ENCODE results near the gene TOM1L1.
"Not testable (repeated sequence)": the region's sequence is repeated elsewhere in the genome, so short reads cannot be mapped to it uniquely, and the experiment has no call there.

The TOM1L1 gene, protein sequence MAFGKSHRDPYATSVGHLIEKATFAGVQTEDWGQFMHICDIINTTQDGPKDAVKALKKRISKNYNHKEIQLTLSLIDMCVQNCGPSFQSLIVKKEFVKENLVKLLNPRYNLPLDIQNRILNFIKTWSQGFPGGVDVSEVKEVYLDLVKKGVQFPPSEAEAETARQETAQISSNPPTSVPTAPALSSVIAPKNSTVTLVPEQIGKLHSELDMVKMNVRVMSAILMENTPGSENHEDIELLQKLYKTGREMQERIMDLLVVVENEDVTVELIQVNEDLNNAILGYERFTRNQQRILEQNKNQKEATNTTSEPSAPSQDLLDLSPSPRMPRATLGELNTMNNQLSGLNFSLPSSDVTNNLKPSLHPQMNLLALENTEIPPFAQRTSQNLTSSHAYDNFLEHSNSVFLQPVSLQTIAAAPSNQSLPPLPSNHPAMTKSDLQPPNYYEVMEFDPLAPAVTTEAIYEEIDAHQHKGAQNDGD

DNA sequence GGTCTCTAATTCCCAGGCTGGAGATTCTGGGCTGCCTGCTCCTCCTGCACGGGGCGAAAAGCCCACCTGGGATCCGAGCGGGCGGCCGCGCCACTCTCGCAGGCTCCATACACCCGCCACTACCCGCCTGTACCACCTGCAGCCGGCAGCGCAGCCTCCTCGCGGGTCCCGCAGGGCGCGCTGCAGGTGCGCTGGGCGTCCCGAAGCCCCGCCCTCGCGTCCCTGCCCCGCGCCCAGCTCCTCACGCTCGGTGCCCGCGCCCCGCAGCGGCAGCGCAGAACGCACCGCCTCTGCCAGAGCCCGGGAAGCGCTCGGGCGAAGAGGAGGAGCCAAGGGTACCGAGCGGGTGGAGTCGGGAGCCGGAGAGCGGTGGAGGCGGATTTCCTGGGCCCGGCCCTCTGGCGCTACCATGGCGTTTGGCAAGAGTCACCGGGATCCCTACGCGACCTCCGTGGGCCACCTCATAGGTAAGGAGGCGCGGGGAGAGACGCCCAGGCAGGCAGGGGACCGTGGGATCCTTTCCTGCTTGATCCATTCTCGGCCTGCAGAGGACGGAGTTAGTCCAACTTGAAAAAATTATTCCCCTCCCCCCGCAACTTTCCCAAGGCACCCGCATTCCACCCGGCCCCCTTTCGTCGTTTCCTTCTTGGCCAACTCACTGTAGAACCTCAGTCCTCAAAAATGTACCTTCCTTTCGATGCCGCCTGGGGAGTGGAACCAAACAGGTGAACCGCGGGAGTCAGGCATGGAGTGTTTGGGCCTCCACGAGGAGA, at the start of gene TOM1L1:
Gene TOM1L1, plus strand, starts transcription at position 396 of the 773 bp plus-strand sequence. Its CDS starts 14 bp downstream, at position 410.
- no peak for DNase-seq (ENCODE audit: low read depth in 2 of 2)

DNA sequence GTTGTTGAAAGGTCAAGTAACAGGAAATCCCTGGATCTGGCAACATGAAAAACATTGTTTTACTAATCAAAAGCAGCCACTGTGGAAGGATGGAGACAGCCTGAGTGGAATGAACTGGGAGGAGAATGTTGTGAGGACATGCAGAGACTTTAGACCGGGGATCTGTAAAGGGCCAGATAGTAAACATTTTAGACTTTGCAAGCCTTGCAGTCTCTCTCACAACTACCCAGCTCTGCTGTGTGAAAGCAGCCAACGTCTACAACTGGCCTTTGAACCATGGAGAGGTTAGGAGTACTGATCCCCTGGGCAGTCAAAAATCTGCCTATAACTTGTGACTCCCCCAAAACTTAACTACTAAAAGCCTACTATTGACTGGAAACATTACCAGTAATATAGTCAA, 41.5 kb upstream of the TOM1L1 start:
- DNase-seq (ENCODE audit: low read depth in 2 of 2): no peak

DNA sequence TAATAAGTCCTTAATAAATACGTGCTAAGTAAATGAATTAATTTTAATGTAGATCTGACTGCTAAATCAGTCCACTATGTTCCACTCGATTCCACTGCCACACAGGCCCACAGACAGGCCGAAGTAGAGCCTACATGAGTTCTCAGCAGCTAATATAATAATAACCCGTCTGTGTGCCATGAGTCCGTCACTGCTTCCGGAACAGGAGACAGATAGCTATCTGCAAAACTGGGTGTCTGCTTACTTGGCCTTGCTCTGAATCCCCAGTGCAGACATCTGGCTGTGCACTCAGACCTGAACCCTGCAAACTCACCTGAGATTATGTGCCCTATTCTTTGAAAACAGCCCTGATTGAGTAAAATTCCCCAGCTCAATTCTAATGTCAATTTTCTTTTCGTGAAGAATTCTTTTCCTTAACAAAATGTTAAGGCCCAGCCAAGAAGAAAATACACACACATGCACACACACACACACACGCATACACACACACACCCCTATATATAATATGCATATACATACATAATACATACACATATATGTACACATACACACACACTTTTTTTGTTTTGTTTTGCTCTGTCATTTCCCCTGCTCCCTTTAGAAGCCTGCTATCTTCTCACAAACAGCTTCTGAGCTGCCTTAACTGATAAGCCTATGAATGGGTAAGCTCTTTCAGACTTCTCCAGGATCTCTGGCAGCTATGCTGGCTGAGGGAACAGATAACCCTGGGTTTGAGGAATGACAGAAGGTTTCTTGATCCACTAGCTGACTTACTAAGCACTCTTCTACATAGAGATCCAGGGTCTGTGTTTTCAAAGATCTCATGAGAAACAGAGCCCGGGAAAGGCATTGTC, 39.8 kb upstream of the TOM1L1 start:
- DNase-seq (ENCODE audit: low read depth in 2 of 2): no peak

DNA sequence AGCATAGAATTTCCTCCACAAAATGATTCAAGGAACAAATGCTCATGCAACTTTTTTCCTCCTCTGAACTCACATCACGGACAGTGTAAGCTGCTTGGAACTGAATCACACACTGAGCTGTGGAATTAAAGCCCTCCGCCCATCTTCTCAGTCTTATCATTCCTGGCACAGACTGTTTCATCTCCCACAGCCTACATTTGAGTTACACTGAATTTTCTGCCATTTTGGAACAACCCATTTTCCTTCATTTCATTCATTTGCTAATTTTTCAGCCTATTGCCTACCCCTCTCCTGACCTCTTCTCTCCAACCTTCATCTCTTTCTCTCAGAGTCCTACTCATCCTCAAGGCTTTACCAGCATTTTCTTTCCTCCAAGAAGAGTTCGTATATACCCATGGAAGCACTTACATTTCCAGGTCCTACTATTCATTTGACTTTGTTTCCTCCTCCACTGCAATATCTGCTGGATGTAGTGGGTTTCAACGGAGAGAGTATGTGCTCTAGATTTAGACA, 39.1 kb upstream of the TOM1L1 start:
- DNase-seq (ENCODE audit: low read depth in 2 of 2): no peak

DNA sequence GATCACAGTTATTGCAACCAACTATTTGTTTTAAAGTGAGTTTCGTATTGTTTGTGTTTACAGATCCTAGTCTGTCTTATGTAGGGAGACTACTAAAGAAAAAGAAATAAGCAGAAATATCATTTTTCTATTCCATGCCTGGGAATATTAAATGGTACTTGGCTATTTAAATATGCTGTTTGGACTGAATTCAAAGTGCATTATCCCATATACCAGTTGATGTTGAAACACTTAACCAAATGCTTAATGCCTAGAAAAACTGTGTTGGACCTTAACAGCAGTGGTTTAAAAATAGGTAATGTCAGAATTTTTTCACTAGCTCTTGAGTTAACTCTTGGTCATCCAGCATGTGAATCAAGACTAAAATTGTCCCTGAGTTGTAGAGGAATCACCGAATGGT, 37.5 kb upstream of the TOM1L1 start:
- DNase-seq (ENCODE audit: low read depth in 2 of 2): no peak

DNA sequence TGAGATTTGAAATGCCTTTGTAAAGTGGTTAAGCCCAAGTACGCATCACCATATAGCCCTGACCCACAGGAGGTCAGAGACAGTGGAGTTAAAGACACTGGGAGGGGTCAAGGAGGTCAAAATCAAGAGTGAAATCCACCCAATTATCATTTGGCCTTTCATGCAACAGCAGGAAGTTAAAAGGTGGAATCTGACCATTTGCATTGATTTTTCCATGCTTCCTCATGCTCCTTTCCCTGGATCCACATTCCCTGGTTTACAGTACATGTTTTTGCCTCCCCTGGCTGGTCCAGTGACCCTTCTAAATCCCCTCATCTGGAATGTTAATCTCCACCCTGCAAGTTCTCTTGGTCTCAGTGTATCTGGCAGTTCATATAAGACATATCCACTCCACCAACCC, 36.6 kb upstream of the TOM1L1 start:
- no peak for DNase-seq (ENCODE audit: low read depth in 2 of 2)

DNA sequence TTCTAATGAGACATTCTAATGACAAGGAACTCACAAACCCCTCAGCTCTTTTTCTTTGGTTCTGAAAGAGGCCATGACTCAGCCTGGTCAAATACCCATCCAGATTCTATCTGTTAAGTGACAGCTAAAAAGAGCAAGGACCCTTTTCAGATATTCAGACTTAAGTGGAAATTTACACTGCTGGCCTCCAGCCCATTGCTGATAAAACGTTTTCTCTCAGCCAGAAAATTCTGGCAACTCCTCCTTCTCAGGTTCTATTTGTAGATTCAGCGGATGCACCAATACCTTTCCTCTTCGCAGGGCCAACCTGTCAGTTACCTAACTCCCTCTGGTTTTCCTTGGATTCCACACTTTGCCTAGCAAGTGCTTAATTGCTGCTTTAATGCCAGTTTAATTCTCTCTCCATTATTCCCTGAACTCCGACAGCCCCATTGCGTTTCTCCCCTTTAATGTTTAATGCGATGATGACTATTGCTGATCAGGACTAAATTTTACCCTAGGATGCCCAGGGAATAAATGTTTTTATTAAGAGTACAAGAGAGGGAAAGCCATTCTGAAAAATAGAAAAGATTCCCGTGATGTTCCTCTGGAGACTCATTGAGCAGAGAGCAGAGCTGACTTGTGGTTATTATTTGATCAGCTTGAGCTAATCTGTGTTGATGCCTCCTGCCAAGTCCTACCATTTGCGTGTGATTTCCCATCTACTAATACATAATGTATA, 35.9 kb upstream of the TOM1L1 start:
- no peak for DNase-seq (ENCODE audit: low read depth in 2 of 2)

DNA sequence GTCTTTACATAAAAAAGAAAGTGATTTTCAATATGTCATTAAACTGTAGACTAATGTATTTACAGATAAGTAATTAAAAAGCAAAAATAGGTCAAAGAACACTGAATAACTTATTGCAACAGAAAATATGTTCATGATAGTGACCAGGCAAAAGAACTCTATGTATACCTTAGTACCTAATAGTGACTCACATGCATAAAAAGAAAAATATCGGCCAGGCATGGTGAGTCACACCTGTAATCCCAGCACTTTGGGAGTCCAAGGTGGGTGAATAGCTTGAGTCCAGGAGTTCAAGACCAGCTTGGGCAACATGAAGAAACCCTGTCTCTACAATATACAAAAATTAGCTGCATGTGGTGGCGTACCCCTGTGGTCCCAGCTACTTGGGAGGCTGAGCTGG, 33.0 kb upstream of the TOM1L1 start:
- DNase-seq (ENCODE audit: low read depth in 2 of 2): no peak

DNA sequence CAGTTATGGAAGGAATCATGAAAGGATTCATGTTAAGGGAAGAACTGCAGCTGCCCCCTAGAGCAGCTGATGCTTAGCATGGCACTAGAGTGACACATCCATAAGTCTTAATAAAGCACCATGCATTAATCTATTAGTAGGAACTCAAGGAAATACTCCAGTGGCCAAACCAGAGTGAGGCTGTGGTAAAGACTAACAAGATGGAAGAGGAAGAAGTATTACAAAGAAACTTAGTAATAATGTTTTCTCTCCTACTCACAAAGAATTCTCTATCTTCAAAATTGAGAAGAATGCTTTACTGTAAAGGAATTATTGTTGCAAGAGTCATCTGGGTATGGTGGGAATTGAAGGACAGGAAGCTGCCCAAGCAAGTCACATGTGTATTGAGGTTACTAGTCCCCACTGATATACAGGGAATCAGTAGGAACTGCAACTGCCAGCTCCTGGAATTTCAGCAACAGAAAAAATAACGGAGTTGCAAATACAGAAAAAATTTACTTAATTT, 29.9 kb upstream of the TOM1L1 start:
- DNase-seq (ENCODE audit: low read depth in 2 of 2): no peak

DNA sequence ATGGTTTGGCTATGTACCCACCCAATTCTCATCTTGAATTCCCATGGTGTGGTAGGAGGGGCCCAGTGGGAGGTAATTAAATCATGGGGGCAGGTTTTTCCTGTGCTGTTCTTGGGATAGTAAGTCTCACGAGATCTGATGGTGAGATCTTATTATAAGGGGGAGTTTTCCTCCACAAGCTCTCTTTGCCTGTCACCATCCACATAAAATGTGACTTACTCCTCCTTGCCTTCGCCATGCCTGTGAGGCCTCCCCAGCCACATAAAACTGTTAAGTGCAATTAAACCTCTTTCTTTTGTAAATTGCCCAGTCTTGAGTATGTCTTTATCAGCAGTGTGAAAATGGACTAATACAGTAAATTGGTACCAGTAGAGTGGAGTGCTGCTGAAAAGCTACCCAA, 24.7 kb upstream of the TOM1L1 start:
- DNase-seq (ENCODE audit: low read depth in 2 of 2): not testable (repeated sequence)

DNA sequence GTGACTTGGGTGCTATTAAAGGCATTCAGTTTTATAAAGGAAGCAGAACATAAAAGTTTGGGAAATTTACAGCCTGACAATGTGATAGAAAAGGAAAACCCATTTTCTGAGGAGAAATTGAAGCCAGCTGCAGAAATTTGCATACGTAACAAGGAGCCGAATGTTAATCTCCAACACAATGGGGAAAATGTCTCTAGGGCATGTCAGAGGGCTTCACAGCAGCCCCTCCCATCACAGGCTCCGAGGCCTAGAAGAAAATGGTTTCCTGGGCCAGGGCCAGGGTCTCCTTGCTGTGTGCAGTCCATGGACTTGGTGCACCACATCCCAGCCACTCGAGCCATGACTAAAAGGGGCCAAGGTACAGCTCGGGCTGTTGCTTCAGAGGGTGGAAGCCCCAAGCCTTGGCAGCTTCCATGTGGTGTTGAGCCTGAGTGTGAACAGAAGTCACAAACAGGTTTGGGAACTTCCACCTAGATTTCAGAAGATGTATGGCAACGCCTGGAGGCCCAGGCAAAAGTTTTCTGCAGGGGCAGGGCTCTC, 23.9 kb upstream of the TOM1L1 start:
- no peak for DNase-seq (ENCODE audit: low read depth in 2 of 2)

DNA sequence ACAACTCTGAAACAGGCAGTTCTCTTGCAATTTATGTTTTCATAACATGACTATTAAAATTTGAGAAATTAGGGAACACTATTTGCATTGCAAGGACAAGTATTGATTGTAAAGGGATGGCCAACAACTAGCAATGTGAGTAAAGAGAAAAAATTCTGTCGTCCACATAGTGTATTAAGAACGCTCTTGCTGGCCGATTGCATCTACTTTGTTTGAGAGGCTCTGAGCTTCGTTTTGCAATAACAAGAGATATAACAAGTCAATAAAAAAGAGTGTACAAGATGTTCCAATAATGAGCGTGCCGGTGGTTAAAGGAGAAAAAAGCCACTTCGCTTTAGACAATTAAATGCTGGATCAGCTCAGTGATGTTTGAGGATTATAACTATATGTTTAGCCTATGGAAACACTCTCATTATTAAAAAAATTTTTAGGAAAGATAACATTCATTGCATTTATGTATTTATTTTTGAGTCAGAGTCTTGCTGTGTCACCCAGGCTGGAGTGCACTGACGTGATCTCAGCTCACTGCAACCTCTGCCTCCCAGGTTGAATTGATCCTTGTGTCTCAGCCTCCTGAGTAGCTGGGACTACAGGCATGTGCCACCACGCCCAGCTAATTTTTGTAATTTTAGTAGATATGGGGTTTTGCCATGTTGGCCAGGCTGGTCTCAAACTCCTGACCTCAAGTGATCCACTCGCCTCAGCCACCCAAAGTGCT, 19.2 kb upstream of the TOM1L1 start:
- DNase-seq (ENCODE audit: low read depth in 2 of 2): no peak

DNA sequence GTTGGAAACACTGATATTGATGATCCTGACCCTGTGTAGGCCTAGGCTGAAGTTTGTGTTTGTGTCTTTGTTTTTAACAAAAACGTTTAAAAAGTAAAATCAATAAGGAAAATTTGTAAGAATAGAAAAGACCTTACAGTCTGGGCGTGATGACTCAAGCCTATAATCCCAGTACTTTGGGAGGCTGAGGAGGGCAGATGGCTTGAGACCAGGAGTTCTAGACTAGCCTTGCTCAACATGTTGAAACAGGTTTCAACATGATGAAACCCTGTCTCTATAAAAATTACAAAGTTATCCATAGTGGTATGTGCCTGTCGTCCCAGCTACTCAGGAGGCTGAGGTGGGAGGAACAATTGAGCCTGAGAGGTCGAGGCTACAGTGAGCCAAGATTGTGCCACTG, 18.3 kb upstream of the TOM1L1 start:
- DNase-seq (ENCODE audit: low read depth in 2 of 2): no peak

DNA sequence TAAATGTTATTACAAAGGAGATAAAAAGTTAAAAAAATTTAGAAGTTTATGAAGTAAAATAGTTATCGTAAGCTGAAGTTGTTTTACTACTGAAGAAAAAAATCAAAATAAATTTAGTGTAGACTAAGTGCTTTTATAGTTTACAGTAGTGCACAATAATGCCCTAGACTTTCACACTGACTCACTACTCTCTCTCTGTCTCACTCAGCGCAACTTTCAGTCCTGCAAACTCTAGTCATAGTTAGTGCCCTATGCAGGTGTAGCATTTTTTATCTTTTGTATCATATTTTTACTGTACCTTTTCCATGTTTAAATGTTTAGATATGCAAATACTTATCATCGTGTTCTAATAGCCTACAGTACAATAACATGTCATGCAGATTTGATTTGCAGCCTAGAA, 17.7 kb upstream of the TOM1L1 start:
- DNase-seq (ENCODE audit: low read depth in 2 of 2): no peak

DNA sequence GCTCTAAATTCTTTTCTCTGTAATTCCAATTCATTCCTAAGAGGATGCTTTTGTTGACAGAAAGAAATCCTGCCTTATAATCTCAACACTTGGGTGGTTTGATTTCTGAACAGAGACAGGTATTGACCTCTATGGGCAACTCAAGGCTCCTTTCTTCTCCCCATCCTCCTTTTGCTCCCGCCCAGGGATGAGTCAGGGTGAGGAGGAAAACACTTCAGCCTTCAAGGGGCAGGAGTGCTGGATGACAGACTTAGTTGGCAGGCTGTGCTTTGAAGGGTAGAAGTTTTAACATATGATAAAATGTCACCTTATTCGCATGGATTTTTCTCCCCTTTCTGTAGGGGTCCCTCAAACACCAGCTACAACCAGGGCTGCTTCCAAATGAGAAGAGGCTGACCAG, 16.7 kb upstream of the TOM1L1 start:
- no peak for DNase-seq (ENCODE audit: low read depth in 2 of 2)

DNA sequence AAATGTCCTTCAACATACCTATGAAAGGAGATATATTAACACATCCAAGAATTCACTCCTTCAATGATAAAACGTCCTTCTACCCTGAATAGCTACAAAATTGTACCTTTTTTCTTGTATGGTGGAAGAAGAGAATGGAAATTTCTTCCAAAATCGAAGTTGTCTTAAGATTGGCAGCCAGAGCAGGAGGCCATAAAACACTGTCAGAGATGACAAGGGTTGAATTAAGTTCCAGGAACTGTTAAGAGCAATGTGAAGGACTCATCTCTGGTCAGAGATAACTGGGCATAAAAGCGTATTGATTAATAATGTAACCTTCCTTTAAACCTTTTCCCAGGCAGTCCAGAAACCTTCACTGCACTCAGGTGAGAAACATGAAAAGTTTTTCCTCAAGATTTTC, 12.9 kb upstream of the TOM1L1 start:
- no peak for DNase-seq (ENCODE audit: low read depth in 2 of 2)

DNA sequence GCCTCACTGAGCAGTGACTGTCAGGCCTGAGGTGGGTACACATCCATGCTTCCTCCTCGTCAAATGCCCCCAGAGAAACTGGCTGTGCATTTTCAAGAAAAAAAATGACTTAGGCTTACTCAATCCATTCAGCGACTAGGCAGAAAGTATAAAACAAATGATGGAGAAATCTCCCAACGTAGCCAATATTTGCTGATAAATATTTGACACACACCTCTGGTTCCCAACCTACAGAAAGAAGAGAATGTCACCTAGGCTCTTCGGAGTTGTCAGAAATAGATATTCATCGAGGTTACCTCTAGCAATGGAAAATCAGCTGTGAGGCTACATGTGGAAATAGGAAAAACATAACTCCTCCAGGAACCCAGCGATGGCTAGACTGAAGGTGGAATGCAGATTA, 12.4 kb upstream of the TOM1L1 start:
- DNase-seq (ENCODE audit: low read depth in 2 of 2): no peak

DNA sequence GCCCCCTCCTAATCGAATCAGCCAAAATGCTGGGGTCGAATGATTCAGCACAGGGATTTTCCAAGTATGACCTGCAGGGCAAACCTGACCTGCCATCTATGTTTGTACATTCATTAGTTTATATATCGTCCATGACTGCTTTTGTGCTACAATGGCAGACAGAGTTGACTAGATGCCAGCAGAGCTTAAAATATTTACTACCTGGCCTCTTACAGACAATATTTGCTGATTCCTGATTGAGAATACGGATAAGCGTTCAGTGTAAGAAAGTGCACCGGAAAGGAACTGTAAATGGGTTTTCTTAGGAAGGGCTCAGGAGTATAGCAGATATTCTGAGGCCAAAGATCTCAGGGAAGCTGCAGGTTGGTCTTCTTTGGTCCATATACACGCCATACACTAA, 11.7 kb upstream of the TOM1L1 start:
- DNase-seq (ENCODE audit: low read depth in 2 of 2): no peak

DNA sequence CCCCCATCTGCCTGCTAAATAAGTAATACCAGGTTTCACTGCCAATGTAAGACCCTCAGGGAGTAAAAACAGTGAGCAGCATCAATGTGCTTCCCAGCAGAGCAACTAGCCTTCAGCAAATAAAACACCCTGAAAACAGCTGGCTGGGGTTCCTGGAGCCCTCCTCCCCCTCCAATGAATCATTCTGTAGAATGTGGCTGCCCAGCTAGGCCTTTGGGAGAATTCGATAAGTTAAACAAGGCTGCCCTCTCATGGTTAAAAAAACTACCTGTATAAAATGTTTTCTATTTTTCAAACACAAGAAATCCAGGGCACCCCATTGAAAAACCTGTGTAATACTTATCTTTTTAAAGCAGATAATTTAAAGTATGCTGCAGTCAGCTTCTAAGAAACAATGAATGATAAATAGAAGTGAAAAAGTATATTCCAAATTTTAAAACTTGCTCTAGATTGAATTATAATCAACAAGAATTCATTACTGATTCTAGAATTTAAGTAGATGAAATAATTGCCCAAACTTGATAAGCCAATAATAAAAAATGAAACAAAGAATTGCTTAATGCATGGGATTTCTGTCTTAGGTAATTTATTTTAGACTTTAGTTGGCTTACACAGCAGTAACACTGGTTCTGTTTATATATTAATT, 9.4 kb upstream of the TOM1L1 start:
- DNase-seq (ENCODE audit: low read depth in 2 of 2): no peak

DNA sequence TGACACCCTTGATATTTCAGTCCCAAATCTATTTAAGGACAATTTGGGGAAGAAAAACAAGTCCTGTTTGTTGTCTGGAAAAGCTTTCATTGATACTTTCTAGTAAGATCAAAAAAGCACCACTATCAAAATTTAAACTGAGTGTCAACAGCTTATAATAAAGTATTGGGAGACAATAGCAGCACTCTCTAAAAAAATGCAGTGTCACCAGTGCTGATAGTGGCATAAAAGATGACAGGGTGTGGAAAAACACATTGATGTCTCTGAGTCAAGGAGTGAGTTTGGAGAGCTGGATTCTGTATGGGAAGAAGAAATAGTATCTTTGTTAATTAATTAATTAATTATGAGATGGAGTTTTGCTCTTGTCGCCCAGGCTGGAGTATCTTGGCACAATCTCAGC, 8.3 kb upstream of the TOM1L1 start:
- DNase-seq (ENCODE audit: low read depth in 2 of 2): no peak
